Adrenal gland (tissue), 12 donors: Measurements from ENCODE around the gene ABCG2. TPM values are rescaled to one million over a fixed set of nuclear protein-coding genes. Genes with fewer than 3 reads are reported as not detected.

Experiments used
- DNase-seq, 7 donors: peaks; one replicate each; pipeline ENCODE4 v3.0.0-alpha.2; 2019 to 2020
- H3K27ac ChIP-seq, 5 donors: fragments of 200-600 bp; sonication (generic) in 4 of 5; 1 replicate in 3 of 5; 2 replicates in 2 of 5; pipeline versions ENCODE4 v1.5.1 to v1.8.0; 2016 to 2020; ENCODE audit warnings: mild to moderate bottlenecking in 1 of 5
- H3K27me3 ChIP-seq: fragments of 200-600 bp; 2 replicates; pipeline ENCODE4 v1.8.0; 2021
- H3K36me3 ChIP-seq, 2 donors: fragments of 200-600 bp; replicated peaks in 1 of 2; 1 replicate in 1 of 2; 2 replicates in 1 of 2; pipeline versions ENCODE4 v1.5.1 to v1.8.0; 2018 to 2022
- H3K4me1 ChIP-seq, 2 donors: fragments of 200-600 bp; replicated peaks in 1 of 2; 1 replicate in 1 of 2; 2 replicates in 1 of 2; pipeline versions ENCODE4 v1.5.1 to v1.8.0; 2018 to 2021
- H3K4me3 ChIP-seq, 4 donors: fragments of 200-600 bp; sonication (generic) in 3 of 4; one replicate each; pipeline ENCODE4 v1.5.1; 2016 to 2018
- H3K9me3 ChIP-seq, 3 donors: fragments of 200-600 bp; sonication (generic) in 1 of 3; replicated peaks in 1 of 3; 1 replicate in 2 of 3; 2 replicates in 1 of 3; pipeline versions ENCODE4 v1.5.1 to v1.8.0; 2016 to 2021
- CTCF ChIP-seq, 6 experiments: fragments of 450-650 bp in 4 of 6; fragments of 200-600 bp in 2 of 6; sonication (generic) in 1 of 6; IDR thresholded peaks; 1 replicate in 5 of 6; 2 replicates in 1 of 6; pipeline versions ENCODE4 v1.5.1 to v1.8.0; 2016 to 2021; ENCODE audit warnings: antibody characterized with exemption in 6 of 6, mild to moderate bottlenecking in 2 of 6, moderate library complexity in 1 of 6
- POLR2A ChIP-seq, 2 donors: fragments of 450-650 bp; IDR thresholded peaks; one replicate each; pipeline ENCODE4 v1.6.1; 2017; ENCODE audit warnings: antibody characterized with exemption in 2 of 2, mild to moderate bottlenecking in 2 of 2, moderate library complexity in 1 of 2
- WGBS, 4 donors: extraction: QIAGEN DNeasy Blood & Tissue Kit in 2 of 4; methylation state at CpG; one replicate each; pipeline versions ENCODE4 v1.1.5 to v1.1.7; 2013 to 2017; 5-methylcytosine and 5-hydroxymethylcytosine counted together
- intact Hi-C, 2 donors: fragments of 100-400 bp; cut with DNase I; formaldehyde crosslinking; loops; one replicate each; pipeline versions ENCODE4 v1.14.1 to v1.15.0; 2022 to 2023
- polyA plus RNA-seq, 3 donors: library from polyadenylated mRNA; stranded (reverse); fragments of 200-250 nt in 2 of 3; fragments of 350-450 nt in 1 of 3; fragmentation: Illumina TruSeq in 1 of 3; extraction: RNeasy Lipid Tissue Mini Kit (QIAGEN cat#74804) in 1 of 3; gene quantifications; one replicate each; pipeline ENCODE4 v1.2.3, GENCODE V29; 2013 to 2014
- total RNA-seq, 9 donors: library from RNA; depleted of rRNA in 4 of 9; stranded (reverse); fragments of >200 nt in 4 of 9; fragments of 120-200 nt in 1 of 9; fragmentation: NEBNext Ultra II Directional in 1 of 9; extraction: Animal tissue kit (Norgen Biotek cat#: 25700) in 1 of 9; gene quantifications; one replicate each; pipeline versions ENCODE4 v1.1.0 to v1.2.4, GENCODE V29; 2013 to 2023
- donor health status: healthy with polysubstance abuse.
- donor health status: Bipolar disorder and iron deficiency.
- donor health status: DM: yes; HTN: yes; CAD: no.
- donor health status: DM: no; HTN: no; CAD: no.
- donor health status: DM: no; HTN: no; CAD: no.
- donor health status: DM: yes; HTN: yes; CAD: no.

ABCG2 gene
- total and polyA plus RNA-seq, 12 donors, result 2.0 to 22.0 (median 6.4) TPM

GRCh38 chr4:88169298-88169697 is 10.9 kb upstream of the ABCG2 start:
- Histone ChIP-seq H3K9me3 (no peaks in the 10 kb centered on the region), H3K4me1 (no peaks in the 10 kb centered on the region), H3K27me3 (no peaks in the 10 kb centered on the region), H3K36me3 (no peaks in the 10 kb centered on the region), H3K27ac (no peak overlapping the region), H3K4me3 (no peak overlapping the region)
- intact Hi-C loops, result no loop called here
- 55 to 70% (median 66%) methylated on average over 2 of the region's 2 CpGs for WGBS, 4 donors
- no peak for DNase-seq
- no peak for TF ChIP-seq POLR2A (IDR thresholded peaks at IDR 0.05)
- TF ChIP-seq CTCF (IDR thresholded peaks at IDR 0.05), result no peak

- WGBS, 4 donors, result 76 to 93% (median 82%) methylated on average over 3 of the region's 3 CpGs
- H3K27ac ChIP-seq, result no peak overlapping the region
Measured at GRCh38 chr4:88166608-88167007, 8.2 kb upstream of the ABCG2 start.

GRCh38 chr4:88163336-88163735 is 4.9 kb upstream of the ABCG2 start:
- Histone ChIP-seq H3K36me3 (no peaks in the 10 kb centered on the region), H3K9me3 (no peaks in the 10 kb centered on the region), H3K27ac (no peak overlapping the region), H3K4me1 (peaks cover 0 to 11% of the 10 kb centered on the region in 2 donors), H3K4me3 (no peak overlapping the region), H3K27me3 (no peaks in the 10 kb centered on the region)
- intact Hi-C loops, result no loop called here
- 84 to 91% (median 88%) methylated on average over 6 of the region's 6 CpGs for WGBS, 4 donors
- TF ChIP-seq POLR2A (IDR thresholded peaks at IDR 0.05) (no peak), CTCF (IDR thresholded peaks at IDR 0.05) (no peak)
- DNase-seq, result no peak

More at GRCh38 chr4:88166608-88167007, 8.2 kb upstream of the ABCG2 start:
- Histone ChIP-seq H3K4me1 (no peaks in the 10 kb centered on the region), H3K4me3 (no peak overlapping the region), H3K36me3 (no peaks in the 10 kb centered on the region), H3K27me3 (no peaks in the 10 kb centered on the region), H3K9me3 (no peaks in the 10 kb centered on the region)
- no peak for DNase-seq
- intact Hi-C loops, result no loop called here
- TF ChIP-seq CTCF (IDR thresholded peaks at IDR 0.05) (no peak), POLR2A (IDR thresholded peaks at IDR 0.05) (no peak)

- no peak for TF ChIP-seq CTCF (IDR thresholded peaks at IDR 0.05)
- no peak for TF ChIP-seq POLR2A (IDR thresholded peaks at IDR 0.05)
- Histone ChIP-seq H3K27me3 (no peaks in the 10 kb centered on the region), H3K27ac (no peak overlapping the region), H3K4me3 (no peak overlapping the region), H3K36me3 (no peaks in the 10 kb centered on the region), H3K4me1 (peaks cover 0 to 16% of the 10 kb centered on the region in 2 donors), H3K9me3 (no peaks in the 10 kb centered on the region)
- no peak for DNase-seq
- intact Hi-C loops, result no loop called here
Measured at GRCh38 chr4:88162626-88163025, 4.2 kb upstream of the ABCG2 start.
